K562 (cell line): Measurements from ENCODE around the gene DYNC2I2. TPM values are rescaled to one million over a fixed set of nuclear protein-coding genes. Genes with fewer than 3 reads are reported as not detected.

Source experiments
- ATAC-seq: fragments of 200-7000 bp; cut with Tn5 transposase; 3 replicates; pipeline ENCODE4 v1.9.1; 2020; ENCODE audit warnings: moderate library complexity
- BruUV-seq: library from RNA; stranded (reverse); fragments of 400-500 nt; replicated peaks from 2 replicates; lab custom pipeline; 2021; lab: Mats Ljungman, UMichigan
- CTCF ChIA-PET: fragments of 300-600 bp; formaldehyde crosslinking; extraction: SDS; loops from one replicate; lab custom pipeline; 2021; ENCODE audit warnings: low intra/inter-chr PET ratio; lab: Yijun Ruan, JAX
- POLR2A ChIA-PET: fragments of 300-600, 350-650 bp; sonication (Branson Sonifier 250); formaldehyde crosslinking; extraction: SDS; loops from one replicate; lab custom pipeline; 2021; ENCODE audit warnings: antibody characterized with exemption, inconsistent platforms; lab: Yijun Ruan, JAX
- DNase-seq, 4 experiments: peaks; one replicate each; pipeline versions ENCODE4 v3.0.0 to v3.0.0-alpha.2; 2011 to 2018; ENCODE audit warnings: low spot score in 3 of 4, mixed read lengths in 3 of 4; ENCODE audit errors: extremely low read depth in 1 of 4
- FAIRE-seq: peaks from 2 replicates; lab custom pipeline; 2011; peaks lifted over from hg19 to GRCh38; lab: Jason Lieb, UNC
- H2AFZ ChIP-seq: 2 replicates; pipeline ENCODE4 v1.6.0; 2011; ENCODE audit warnings: low read depth, low read length, control low read depth, inconsistent platforms
- H3K27ac ChIP-seq: fragments of 200-600 bp; 3 replicates; pipeline ENCODE4 v1.8.0; 2011; ENCODE audit warnings: low read depth, mild to moderate bottlenecking, control low read depth, inconsistent platforms, low read length, moderate library complexity, mixed read lengths; ENCODE audit errors: extremely low read depth
- H3K27me3 ChIP-seq, 2 experiments: fragments of 300-600 bp in 1 of 2; 2 replicates in 1 of 2; 3 replicates in 1 of 2; pipeline versions ENCODE4 v1.6.0 to v1.8.0; 2011; ENCODE audit warnings: inconsistent platforms in 2 of 2, low read length in 2 of 2, mild to moderate bottlenecking in 1 of 2, mixed read lengths in 1 of 2, moderate library complexity in 1 of 2; ENCODE audit not compliant: control insufficient read depth in 2 of 2, insufficient read depth in 2 of 2
- H3K36me3 ChIP-seq: fragments of 300-600 bp; 3 replicates; pipeline ENCODE4 v1.8.0; 2011; ENCODE audit warnings: mild to moderate bottlenecking, low read length, inconsistent platforms; ENCODE audit not compliant: control insufficient read depth, insufficient read depth
- H3K4me1 ChIP-seq, 2 experiments: fragments of 200-600 bp in 1 of 2; replicated peaks in 1 of 2; 2 replicates in 1 of 2; 3 replicates in 1 of 2; pipeline versions ENCODE4 v1.5.1 to v1.8.0; 2011; ENCODE audit warnings: inconsistent platforms in 2 of 2, low read length in 2 of 2, mild to moderate bottlenecking in 1 of 2, mixed read lengths in 1 of 2, moderate library complexity in 1 of 2; ENCODE audit not compliant: control insufficient read depth in 2 of 2, insufficient read depth in 2 of 2
- H3K4me2 ChIP-seq: 2 replicates; pipeline ENCODE4 v1.6.1; 2011; ENCODE audit warnings: low read length, control low read depth, inconsistent platforms, mixed read lengths; ENCODE audit not compliant: insufficient read depth
- H3K4me3 ChIP-seq: fragments of 200-600 bp; sonication (generic), shearing (Covaris generic); 2 replicates; pipeline ENCODE4 v1.5.1; 2016; ENCODE audit warnings: control low read depth, inconsistent platforms
- H3K79me2 ChIP-seq: fragments of 200-600 bp; 3 replicates; pipeline ENCODE4 v1.8.0; 2011; ENCODE audit warnings: low read length, inconsistent platforms; ENCODE audit not compliant: control insufficient read depth, insufficient read depth
- H3K9ac ChIP-seq, 2 experiments: 2 replicates each; pipeline versions ENCODE4 v1.6.0 to v1.6.1; 2011; ENCODE audit warnings: low read depth in 2 of 2, low read length in 2 of 2, control low read depth in 1 of 2, inconsistent platforms in 1 of 2, mild to moderate bottlenecking in 1 of 2, mixed read lengths in 1 of 2; ENCODE audit not compliant: insufficient read depth in 1 of 2
- H3K9me1 ChIP-seq: one replicate; pipeline ENCODE4 v1.6.0; 2011; ENCODE audit warnings: inconsistent platforms, mild to moderate bottlenecking, low read length, moderate library complexity; ENCODE audit not compliant: control insufficient read depth, insufficient read depth
- H3K9me3 ChIP-seq: replicated peaks from 2 replicates; pipeline ENCODE4 v1.5.1; 2011; ENCODE audit warnings: low read depth, low read length, inconsistent platforms; ENCODE audit not compliant: control insufficient read depth, insufficient read depth
- H4K20me1 ChIP-seq: replicated peaks from 2 replicates; pipeline ENCODE4 v1.6.1; 2011; ENCODE audit warnings: low read length, inconsistent platforms, mixed read lengths; ENCODE audit not compliant: control insufficient read depth, insufficient read depth
- EGR1 ChIP-seq: fragments of 450-650 bp; conservative IDR thresholded peaks from 2 replicates; pipeline ENCODE4 v1.6.1; 2017; ENCODE audit warnings: mild to moderate bottlenecking
- ELF1 ChIP-seq: fragments of 200-800 bp; sonication (Bioruptor generic); IDR thresholded peaks from 2 replicates; pipeline ENCODE4 v1.6.1; 2016; ENCODE audit warnings: missing genetic modification characterization, missing compliant biosample characterization
- ERF ChIP-seq: fragments of 450-650 bp; formaldehyde crosslinking; IDR thresholded peaks from 2 replicates; pipeline ENCODE4 v1.4.0; 2020; ENCODE audit warnings: mild to moderate bottlenecking, mixed read lengths
- HSF4 ChIP-seq: fragments of 250-450 bp; sonication (Bioruptor Pico); IDR thresholded peaks from 2 replicates; pipeline ENCODE4 v2.1.2; 2022; ENCODE audit warnings: mild to moderate bottlenecking, moderate library complexity, borderline replicate concordance
- MTA1 ChIP-seq: fragments of 450-650 bp; IDR thresholded peaks from 2 replicates; pipeline ENCODE4 v1.6.1; 2017; ENCODE audit warnings: borderline replicate concordance
- MXI1 ChIP-seq: IDR thresholded peaks from 2 replicates; pipeline ENCODE4 v1.6.1; 2011; ENCODE audit warnings: low read depth, mild to moderate bottlenecking, improper control_type of control experiment, low read length
- POLR2G ChIP-seq: fragments of 200-400 bp; formaldehyde crosslinking; IDR thresholded peaks from 2 replicates; pipeline ENCODE4 v1.6.1; 2017; ENCODE audit warnings: low read depth, mild to moderate bottlenecking, antibody characterized with exemption, low read length, moderate library complexity
- RBFOX2 ChIP-seq: fragments of 200-400 bp; formaldehyde crosslinking; IDR thresholded peaks from 2 replicates; pipeline ENCODE4 v1.6.1; 2017; ENCODE audit warnings: low read depth, mild to moderate bottlenecking, low read length, moderate library complexity
- SLC30A9 ChIP-seq: fragments of 250-450 bp; sonication (Bioruptor Pico); IDR thresholded peaks from 2 replicates; pipeline ENCODE4 v1.8.0; 2022; ENCODE audit warnings: mild to moderate bottlenecking, moderate library complexity
- SMAD2 ChIP-seq: fragments of 150-350 bp; IDR thresholded peaks from 2 replicates; pipeline ENCODE4 v1.6.1; 2014; ENCODE audit warnings: low read depth, mild to moderate bottlenecking, low read length
- SREBF1 ChIP-seq: fragments of 150-350 bp; IDR thresholded peaks from 2 replicates; pipeline ENCODE4 v1.6.1; 2014; ENCODE audit warnings: antibody characterized with exemption, low read depth, low read length, borderline replicate concordance
- SUPT5H ChIP-seq: fragments of 450-650 bp; IDR thresholded peaks from 2 replicates; pipeline ENCODE4 v1.6.1; 2016
- XRCC3 ChIP-seq: fragments of 450-650 bp; IDR thresholded peaks from 2 replicates; pipeline ENCODE4 v1.6.1; 2017; ENCODE audit warnings: mild to moderate bottlenecking, moderate library complexity
- YY1 ChIP-seq, 3 experiments: IDR thresholded peaks; 2 replicates each; pipeline ENCODE4 v1.6.1; 2011; ENCODE audit warnings: low read length in 2 of 3, mild to moderate bottlenecking in 2 of 3, moderate library complexity in 2 of 3, borderline replicate concordance in 1 of 3, control low read depth in 1 of 3, low read depth in 1 of 3; ENCODE audit not compliant: insufficient read depth in 3 of 3, insufficient replicate concordance in 2 of 3, control insufficient read depth in 1 of 3, insufficient read length in 1 of 3; ENCODE audit errors: extremely low read depth in 1 of 3
- ZC3H8 ChIP-seq: fragments of 450-650 bp; IDR thresholded peaks from 2 replicates; pipeline ENCODE4 v1.6.1; 2017
- ZKSCAN1 ChIP-seq: fragments of 150-350 bp; IDR thresholded peaks from 2 replicates; pipeline ENCODE4 v1.6.1; 2016; ENCODE audit warnings: low read depth, low read length
- ZNF24 ChIP-seq: fragments of 450-650 bp; IDR thresholded peaks from 2 replicates; pipeline ENCODE4 v1.6.1; 2016
- ZNF263 ChIP-seq: sonication (generic); formaldehyde crosslinking; IDR thresholded peaks from 2 replicates; pipeline ENCODE4 v1.8.0; 2022; ENCODE audit warnings: mild to moderate bottlenecking, missing genetic modification reagents, borderline replicate concordance
- ZNF354B ChIP-seq: fragments of 250-450 bp; sonication (Bioruptor Pico); IDR thresholded peaks from 2 replicates; pipeline ENCODE4 v1.4.0; 2020
- ZNF561 ChIP-seq: fragments of 450-650 bp; formaldehyde crosslinking; conservative IDR thresholded peaks from 2 replicates; pipeline ENCODE4 v1.4.0; 2020; ENCODE audit warnings: mild to moderate bottlenecking, moderate library complexity
- ZSCAN32 ChIP-seq: fragments of 450-650 bp; formaldehyde crosslinking; IDR thresholded peaks from 2 replicates; pipeline ENCODE4 v1.4.0; 2020; ENCODE audit warnings: mild to moderate bottlenecking, moderate library complexity
- WGBS: fragments of 100-300 bp; shearing (Covaris generic); methylation state at CpG from one replicate; pipeline ENCODE4 v1.1.6; 2016; ENCODE audit warnings: low coverage, mixed read lengths; ENCODE audit not compliant: insufficient coverage; ENCODE audit errors: missing lambda C conversion rate; 5-methylcytosine and 5-hydroxymethylcytosine counted together
- in situ Hi-C: fragments of 300-500 bp; cut with MboI; formaldehyde crosslinking; loops from 4 replicates; pipeline ENCODE4 v1.15.0; 2018; ENCODE audit warnings: inconsistent platforms, mixed read lengths
- intact Hi-C: fragments of 100-400 bp; cut with micrococcal nuclease; formaldehyde crosslinking; loops from 2 replicates; pipeline ENCODE4 v1.14.2; 2022
- polyA plus RNA-seq, 8 experiments: library from polyadenylated mRNA; depleted of rRNA in 4 of 8; stranded (reverse) in 5 of 8; unstranded in 3 of 8; fragments of >200 nt; fragmentation: Nextera tagmentation in 2 of 8; fragmentation: Illumina TruSeq in 1 of 8; extraction: Ambion mirVana in 2 of 8; extraction: Trizol in 1 of 8; gene quantifications; 2 replicates each; pipeline versions ENCODE4 v1.2.1 to v1.2.3, GENCODE V29; 2011 to 2014; ENCODE audit warnings: inconsistent platforms in 1 of 8, missing spikeins in 1 of 8
- total RNA-seq, 7 experiments: library from RNA; depleted of rRNA in 6 of 7; stranded (reverse); fragments of >200 nt in 6 of 7; fragmentation: Illumina TruSeq in 2 of 7; extraction: Trizol in 2 of 7; gene quantifications; 2 replicates each; pipeline versions ENCODE4 v1.2.1 to v1.2.3, GENCODE V29; 2011 to 2021; ENCODE audit warnings: low replicate concordance in 1 of 7

Gene DYNC2I2
- total and polyA plus RNA-seq, 9 of the 15 experiments (the other 6 are each of a cell fraction or from before 2014, with no cell fraction given) = 1.5 to 249 (median 70.0) TPM

DNA sequence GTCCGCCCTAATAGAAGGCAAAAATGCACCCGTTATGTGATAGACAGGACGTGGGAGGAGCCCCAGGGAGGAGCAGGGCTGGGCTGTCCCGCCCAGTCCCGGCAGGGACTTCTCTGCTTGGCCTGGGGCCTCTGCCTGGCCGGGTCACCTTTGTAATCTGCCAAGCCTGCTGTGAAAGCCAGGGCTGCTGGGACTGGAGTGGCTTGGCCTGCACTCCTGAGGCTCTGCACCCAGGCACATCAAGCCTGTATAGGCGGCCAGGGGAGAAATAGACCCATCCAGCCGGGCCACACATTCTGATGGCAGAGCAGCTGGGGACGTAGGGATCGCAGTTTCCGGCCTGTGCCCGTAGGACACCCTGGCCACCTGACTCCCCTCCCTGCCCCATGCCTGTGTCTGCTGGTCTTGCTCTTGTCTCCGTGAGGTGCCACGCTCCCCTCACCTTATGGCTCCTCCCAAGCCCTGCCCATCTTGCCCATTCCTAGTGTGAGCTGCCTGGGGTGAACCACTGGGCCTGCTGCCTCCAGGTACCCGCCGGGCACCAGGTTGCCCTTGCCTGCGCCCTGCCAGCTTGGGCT, 28.1 kb downstream of the DYNC2I2 start:
- in situ Hi-C loops (no loop called here), intact Hi-C loops (no loop called here)
- H3K9ac ChIP-seq = peak overlapping the region in 1 of 2 experiments; percentile 47; a peak in 2 of 4 replicates
- POLR2A ChIA-PET = interaction anchor here (0.6 to 1.2 kb wide), 2 partner anchors 20 to 1551 kb away, joined by 4 read pairs; no protein-coding TSS in a partner anchor
- 45% methylated on average over 13 of the region's 17 CpGs for WGBS
- no peak overlapping the region for H3K4me2 ChIP-seq
- peak; percentile 91 for ATAC-seq
- H3K27ac ChIP-seq = no peak overlapping the region
- peak; percentile 55 for FAIRE-seq
- peaks cover 4 to 31% of the 10 kb centered on the region in 2 experiments; a peak in 4 of 5 replicates for H3K4me1 ChIP-seq
- H2AFZ ChIP-seq = no peak overlapping the region
- peak; percentile 62 to 72 (median 64) for DNase-seq
- BruUV-seq = no TSS peak
- H3K27me3 ChIP-seq = no peaks in the 10 kb centered on the region
- H3K9me1 ChIP-seq = no peaks in the 10 kb centered on the region
- peaks cover 20% of the 10 kb centered on the region; the same call in 2 of the 3 replicates for H3K36me3 ChIP-seq
- no peak overlapping the region for H3K4me3 ChIP-seq
- no peaks in the 10 kb centered on the region for H3K79me2 ChIP-seq
- no peaks in the 10 kb centered on the region; the same call in 1 of the 2 replicates for H4K20me1 ChIP-seq
- no peaks in the 10 kb centered on the region for H3K9me3 ChIP-seq
- CTCF ChIA-PET = no interaction called here
- TF ChIP-seq ZNF263 = peak; percentile 54; the same call in 1 of the 2 replicates
- TF ChIP-seq ZNF561 = no peak
- peak; percentile 45; the same call in 1 of the 2 replicates for TF ChIP-seq SUPT5H
- no peak for TF ChIP-seq SREBF1
- no peak for TF ChIP-seq ERF
- TF ChIP-seq MTA1 = no peak
- TF ChIP-seq MXI1 = no peak
- peak; percentile 63 for TF ChIP-seq POLR2G
- no peak for TF ChIP-seq ZNF24
- TF ChIP-seq RBFOX2 = peak; percentile 32; the same call in 1 of the 2 replicates
- TF ChIP-seq ZSCAN32 = no peak
- TF ChIP-seq XRCC3 = no peak
- no peak for TF ChIP-seq ZKSCAN1
- TF ChIP-seq EGR1 = no peak
- no peak for TF ChIP-seq ELF1
- TF ChIP-seq SLC30A9 (CRISPR knock-in tag) = no peak
- TF ChIP-seq YY1 (IDR thresholded peaks at IDR 0.05; ENCODE audit: borderline replicate concordance in 1 of 3, control insufficient read depth in 1 of 3, extremely low read depth in 1 of 3, insufficient read depth in 3 of 3, insufficient read length in 1 of 3, insufficient replicate concordance in 2 of 3, low read depth in 1 of 3, low read length in 2 of 3) = no peak
- TF ChIP-seq SMAD2 = no peak
- TF ChIP-seq ZC3H8 = no peak
- TF ChIP-seq ZNF354B (CRISPR knock-in tag) = no peak
- no peak for TF ChIP-seq HSF4
